ENCODE measurements around the gene ERC2. TPM values are rescaled to one million over a fixed set of nuclear protein-coding genes. Genes with fewer than 3 reads are reported as not detected.

ERC2 gene
- total and polyA plus RNA-seq, 2 of the 8 experiments (the other 6 are each of a cell fraction or from before 2014, with no cell fraction given) = 16.4 to 22.8 TPM

DNA sequence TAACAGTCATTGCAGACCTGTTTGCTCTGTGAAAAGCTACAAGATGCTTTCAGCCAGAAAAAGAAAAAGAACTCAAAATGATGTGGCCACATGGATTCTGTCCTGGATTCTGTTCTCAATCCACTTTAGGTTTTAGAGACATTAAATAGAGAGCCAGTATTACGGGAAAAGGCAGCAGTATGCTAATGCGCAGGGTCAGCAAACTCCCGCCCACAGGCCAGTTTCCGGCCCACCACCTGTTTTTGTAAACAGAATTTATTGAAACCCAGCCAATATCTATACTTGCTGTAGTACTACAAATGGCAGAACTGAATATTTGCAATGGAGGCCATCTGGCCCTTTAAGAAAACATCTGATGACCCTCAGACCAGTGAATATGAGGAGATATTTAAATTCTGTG lies 416.1 kb downstream of the ERC2 start (continued):
- TF ChIP-seq HDAC2 (IDR thresholded peaks at IDR 0.05; ENCODE audit: borderline replicate concordance in 1 of 2, low read depth in 2 of 2, low read length in 2 of 2) = no peak
- TF ChIP-seq RNF2 (IDR thresholded peaks at IDR 0.05; ENCODE audit: borderline replicate concordance, low read depth, low read length, missing control alignments, poor library complexity, severe bottlenecking) = no peak
- no peak for TF ChIP-seq KDM5A (IDR thresholded peaks at IDR 0.05; ENCODE audit: low read length)

Measured in H1 (cell line).